WERI-Rb-1 (cell line): Measurements from ENCODE around the gene ALDH2.
"Not testable (repeated sequence)": the region's sequence is repeated elsewhere in the genome, so short reads cannot be mapped to it uniquely, and the experiment has no call there.

Experiments
- DNase-seq: peaks from one replicate; pipeline ENCODE4 v3.0.0-alpha.2; 2020
- H3K27ac ChIP-seq: fragments of 250-450 bp; sonication (Bioruptor Pico); 2 replicates; pipeline ENCODE4 v1.5.1; 2020; ENCODE audit warnings: mild to moderate bottlenecking, moderate library complexity
- H3K27me3 ChIP-seq: fragments of 250-450 bp; sonication (Bioruptor Pico); 2 replicates; pipeline ENCODE4 v1.5.1; 2021; ENCODE audit warnings: mild to moderate bottlenecking, low read depth, moderate library complexity; ENCODE audit not compliant: insufficient read depth, severe bottlenecking
- H3K36me3 ChIP-seq: fragments of 250-450 bp; sonication (Bioruptor Pico); 2 replicates; pipeline ENCODE4 v1.5.1; 2020; ENCODE audit warnings: mild to moderate bottlenecking, moderate library complexity
- H3K4me3 ChIP-seq: 2 replicates; pipeline ENCODE4 v1.5.1; 2011; ENCODE audit warnings: low read depth, mild to moderate bottlenecking, control low read depth, low read length
- H3K9me3 ChIP-seq: fragments of 250-450 bp; sonication (Bioruptor Pico); 2 replicates; pipeline ENCODE4 v1.5.1; 2021; ENCODE audit warnings: mild to moderate bottlenecking, moderate library complexity; ENCODE audit not compliant: severe bottlenecking
- CTCF ChIP-seq: IDR thresholded peaks from 2 replicates; pipeline ENCODE4 v1.5.1; 2011; ENCODE audit warnings: low read depth, mild to moderate bottlenecking, control low read depth, inconsistent platforms, low read length

ALDH2 gene

GRCh38 chr12:111827907-111828306, 61.2 kb downstream of the ALDH2 start:
- Histone ChIP-seq H3K27ac (no peak overlapping the region), H3K9me3 (peaks cover 7% of the 10 kb centered on the region), H3K27me3 (no peaks in the 10 kb centered on the region), H3K36me3 (no peaks in the 10 kb centered on the region), H3K4me3 (no peak overlapping the region)
- no peak for DNase-seq
- TF ChIP-seq CTCF = no peak

GRCh38 chr12:111828338-111828979, 61.7 kb downstream of the ALDH2 start:
- H3K4me3 ChIP-seq = no peak overlapping the region
- H3K36me3 ChIP-seq = no peaks in the 10 kb centered on the region
- H3K9me3 ChIP-seq = peaks cover 7% of the 10 kb centered on the region
- no peak overlapping the region for H3K27ac ChIP-seq
- no peak for TF ChIP-seq CTCF
- DNase-seq = no peak
- H3K27me3 ChIP-seq = no peaks in the 10 kb centered on the region

GRCh38 chr12:111829635-111830034, 62.9 kb downstream of the ALDH2 start:
- H3K27ac ChIP-seq, H3K4me3 ChIP-seq, H3K27me3 ChIP-seq, DNase-seq, H3K36me3 ChIP-seq, H3K9me3 ChIP-seq: not testable (repeated sequence)

- H3K27ac ChIP-seq = peak overlapping the region; percentile 29; the same call in 1 of the 2 replicates
- DNase-seq, H3K4me3 ChIP-seq, H3K36me3 ChIP-seq, H3K27me3 ChIP-seq, H3K9me3 ChIP-seq: not testable (repeated sequence)
These were observed 68.1 kb downstream of the ALDH2 start for GRCh38 chr12:111834740-111835386.

- Histone ChIP-seq H3K36me3 (peaks cover 13% of the 10 kb centered on the region), H3K27ac (0 out of 2 replicates have a peak overlapping the region, but pooled peaks have one; percentile 29)
- H3K27me3 ChIP-seq, H3K4me3 ChIP-seq, DNase-seq, H3K9me3 ChIP-seq: not testable (repeated sequence)
These were observed 68.9 kb downstream of the ALDH2 start for GRCh38 chr12:111835531-111836181.

- H3K27me3 ChIP-seq = no peaks in the 10 kb centered on the region
- DNase-seq = peak; percentile 68
- TF ChIP-seq CTCF = no peak
- H3K9me3 ChIP-seq = peaks cover 3% of the 10 kb centered on the region
- H3K27ac ChIP-seq = peak overlapping the region; percentile 73
- no peak overlapping the region for H3K4me3 ChIP-seq
- peaks cover 25% of the 10 kb centered on the region for H3K36me3 ChIP-seq
These were observed 71.6 kb downstream of the ALDH2 start for GRCh38 chr12:111838353-111838752.

- peaks cover 50% of the 10 kb centered on the region for H3K36me3 ChIP-seq
- TF ChIP-seq CTCF = no peak
These were observed 74.1 kb downstream of the ALDH2 start for GRCh38 chr12:111840807-111841206.

More at GRCh38 chr12:111840807-111841206, 74.1 kb downstream of the ALDH2 start:
- no peak for DNase-seq
- peak overlapping the region; percentile 96; the same call in 1 of the 2 replicates for H3K27ac ChIP-seq
- no peaks in the 10 kb centered on the region for H3K27me3 ChIP-seq
- peak overlapping the region; percentile 98 for H3K4me3 ChIP-seq
- H3K9me3 ChIP-seq = no peaks in the 10 kb centered on the region
